H1 (cell line): ENCODE results near the gene ABHD17B. TPM values are rescaled to one million over a fixed set of nuclear protein-coding genes. Genes with fewer than 3 reads are reported as not detected.

Source experiments
- ASH2L ChIP-seq: fragments of 200-600, 300-600 bp; sonication (generic); IDR thresholded peaks from one replicate; pipeline ENCODE4 v1.7.1; 2017; ENCODE audit warnings: low read length
- ATF2 ChIP-seq: IDR thresholded peaks from 2 replicates; pipeline ENCODE4 v1.6.1; 2012; ENCODE audit warnings: low read length, inconsistent platforms
- CTBP2 ChIP-seq: IDR thresholded peaks from 2 replicates; pipeline ENCODE4 v1.7.0; 2011; ENCODE audit warnings: borderline replicate concordance, mild to moderate bottlenecking, moderate library complexity, mixed read lengths, low read length; ENCODE audit not compliant: insufficient read depth, insufficient read length
- GTF2F1 ChIP-seq: IDR thresholded peaks from 2 replicates; pipeline ENCODE4 v1.6.1; 2012; ENCODE audit warnings: low read depth, low read length, improper control_type of control experiment, borderline replicate concordance
- polyA plus RNA-seq, 7 experiments: library from polyadenylated mRNA; depleted of rRNA in 3 of 7; stranded (reverse) in 5 of 7; unstranded in 2 of 7; fragments of >200 nt in 5 of 7; fragments of 200-250 nt in 2 of 7; gene quantifications; 1 replicate in 5 of 7; 2 replicates in 1 of 7; 4 replicates in 1 of 7; pipeline versions ENCODE4 v1.2.1 to v1.2.3, GENCODE V29; 2011 to 2013; ENCODE audit warnings: missing spikeins in 2 of 7, mixed read lengths in 2 of 7
- total RNA-seq: library from RNA; stranded (reverse); fragmentation: NEBNext Ultra II Directional; extraction: Animal tissue kit (Norgen Biotek cat#: 25700); gene quantifications from 2 replicates; pipeline ENCODE4 v1.2.1, GENCODE V29; 2021

ABHD17B gene
- total and polyA plus RNA-seq, 2 of the 8 experiments (the other 6 are each of a cell fraction or from before 2014, with no cell fraction given), result 37.2 to 60.8 TPM

- TF ChIP-seq ATF2 (no peak), GTF2F1 (no peak), ASH2L (no peak), CTBP2 (no peak)
These were observed 4.5 kb upstream of the ABHD17B start (continued) for GRCh38 chr9:71915495-71915894.
